OCI-LY7 (cell line): ENCODE measurements around the gene NREP. TPM values are rescaled to one million over a fixed set of nuclear protein-coding genes. Genes with fewer than 3 reads are reported as not detected.
A peak's percentile ranks its signal among the peaks of the same experiment; 100 is the strongest.

Source experiments
- BruUV-seq: library from RNA; stranded (reverse); fragments of 400-500 nt; replicated peaks from 2 replicates; lab custom pipeline; 2021; lab: Mats Ljungman, UMichigan
- CTCF ChIA-PET: fragments of 300-600 bp; sonication (Branson Sonifier 250); formaldehyde crosslinking; loops from one replicate; lab custom pipeline; 2022; ENCODE audit warnings: antibody characterized with exemption; ENCODE audit not compliant: unreplicated experiment; lab: Charles Lee
- POLR2A ChIA-PET: fragments of 300-600 bp; sonication (Branson Sonifier 250); formaldehyde crosslinking; loops from one replicate; lab custom pipeline; 2022; ENCODE audit warnings: antibody characterized with exemption; lab: Charles Lee
- DNase-seq: peaks from one replicate; pipeline ENCODE4 v3.0.0-alpha.2; 2015; ENCODE audit warnings: low spot score
- H2AFZ ChIP-seq: fragments of 200-600 bp; sonication (generic), shearing (Covaris generic); 2 replicates; pipeline ENCODE4 v1.6.1; 2014; ENCODE audit warnings: mild to moderate bottlenecking, antibody characterized with exemption, low read length, moderate library complexity
- H3K27ac ChIP-seq: fragments of 200-600 bp; sonication (generic); 2 replicates; pipeline ENCODE4 v1.5.1; 2014; ENCODE audit warnings: mixed run types, low read depth, mild to moderate bottlenecking, moderate library complexity, low read length, inconsistent platforms; ENCODE audit not compliant: poor library complexity, severe bottlenecking
- H3K36me3 ChIP-seq: fragments of 200-600 bp; sonication (generic); 2 replicates; pipeline ENCODE4 v1.6.1; 2014; ENCODE audit warnings: mild to moderate bottlenecking, antibody characterized with exemption, low read length, moderate library complexity, mixed read lengths; ENCODE audit not compliant: insufficient read depth
- H3K4me1 ChIP-seq: fragments of 200-600 bp; sonication (generic); 2 replicates; pipeline ENCODE4 v1.5.1; 2014; ENCODE audit warnings: mild to moderate bottlenecking, low read length; ENCODE audit not compliant: insufficient read depth, poor library complexity, severe bottlenecking
- H3K4me2 ChIP-seq: fragments of 200-600 bp; sonication (generic); 2 replicates; pipeline ENCODE4 v1.6.1; 2014; ENCODE audit warnings: mild to moderate bottlenecking, low read length
- H3K4me3 ChIP-seq: fragments of 200-600 bp; sonication (generic); 2 replicates; pipeline ENCODE4 v1.5.1; 2014; ENCODE audit warnings: mild to moderate bottlenecking, low read depth, low read length; ENCODE audit not compliant: poor library complexity, severe bottlenecking
- H3K79me2 ChIP-seq: fragments of 200-600 bp; sonication (generic); 2 replicates; pipeline ENCODE4 v1.6.1; 2016; ENCODE audit warnings: low read depth, mild to moderate bottlenecking, low read length, moderate library complexity, mixed read lengths; ENCODE audit not compliant: insufficient read depth
- H3K9me2 ChIP-seq: fragments of 200-600 bp; sonication (generic); 2 replicates; pipeline ENCODE4 v1.6.1; 2016; ENCODE audit warnings: mild to moderate bottlenecking, low read length, mixed read lengths; ENCODE audit not compliant: insufficient read depth
- H3K9me3 ChIP-seq: fragments of 200-600 bp; sonication (generic); 2 replicates; pipeline ENCODE4 v1.6.1; 2014; ENCODE audit warnings: mild to moderate bottlenecking, mixed run types, low read length, mixed read lengths
- H4K20me1 ChIP-seq: fragments of 200-600 bp; sonication (generic); 2 replicates; pipeline ENCODE4 v1.6.1; 2014; ENCODE audit warnings: mild to moderate bottlenecking, antibody characterized with exemption, low read length, moderate library complexity, mixed read lengths; ENCODE audit not compliant: insufficient read depth
- CTCF ChIP-seq: fragments of 200-600 bp; sonication (generic); conservative IDR thresholded peaks from 2 replicates; pipeline ENCODE4 v1.5.1; 2014; ENCODE audit warnings: mild to moderate bottlenecking, antibody characterized with exemption, low read length, moderate library complexity, mixed read lengths
- EZH2phosphoT487 ChIP-seq: fragments of 200-600 bp; sonication (generic); IDR thresholded peaks from 2 replicates; pipeline ENCODE4 v1.6.1; 2018; ENCODE audit warnings: low read depth, borderline replicate concordance, mild to moderate bottlenecking, mixed run types, antibody characterized with exemption, low read length, moderate library complexity, mixed read lengths
- intact Hi-C: fragments of 100-400 bp; cut with micrococcal nuclease; formaldehyde crosslinking; loops from one replicate; pipeline ENCODE4 v1.10.0; 2022; ENCODE audit not compliant: unreplicated experiment
- total RNA-seq, 2 experiments: library from RNA; depleted of rRNA in 1 of 2; stranded (reverse); fragments of >200 nt in 1 of 2; shearing (Covaris generic) in 1 of 2; gene quantifications; 2 replicates each; pipeline ENCODE4 v1.2.3, GENCODE V29; 2014 to 2022

NREP gene
- total RNA-seq, 2 experiments from 2014 or later: 40.0 to 100 TPM

- Histone ChIP-seq H2AFZ (no peak overlapping the region), H4K20me1 (no peaks in the 10 kb centered on the region), H3K9me2 (no peaks in the 10 kb centered on the region), H3K4me1 (peaks cover 10% of the 10 kb centered on the region), H3K79me2 (no peaks in the 10 kb centered on the region), H3K27ac (no peak overlapping the region), H3K4me3 (no peak overlapping the region), H3K9me3 (no peaks in the 10 kb centered on the region; the same call in 1 of the 2 replicates), H3K36me3 (no peaks in the 10 kb centered on the region), H3K4me2 (no peak overlapping the region)
- POLR2A ChIA-PET: interaction anchor here (0.9 to 2.0 kb wide), 3 partner anchors 13 to 680 kb away, joined by 3 to 4 read pairs (median 4); no protein-coding TSS in a partner anchor
- CTCF ChIA-PET: interaction anchor here (1.1 kb wide), 1 partner anchor 460 kb away, joined by 4 read pairs; no protein-coding TSS in a partner anchor
- peak; percentile 65 for DNase-seq
- intact Hi-C loops: loop anchor here (1.0 to 5.0 kb wide), 3 partner anchors 135 to 461 kb away; no protein-coding TSS in a partner anchor
- no TSS peak for BruUV-seq
- TF ChIP-seq CTCF: peak; percentile 73
- no peak for TF ChIP-seq EZH2phosphoT487
Measured at GRCh38 chr5:111685969-111686368, 71.0 kb downstream of the NREP start.

- intact Hi-C loops: no loop called here
- no peak for DNase-seq
- H3K79me2 ChIP-seq: no peaks in the 10 kb centered on the region
- H4K20me1 ChIP-seq: no peaks in the 10 kb centered on the region
- ChIA-PET CTCF (no interaction called here), POLR2A (interaction anchor here (0.6 to 0.9 kb wide), 3 partner anchors 46 to 132 kb away, joined by 3 read pairs; no protein-coding TSS in a partner anchor)
- H3K4me1 ChIP-seq: peaks cover 10% of the 10 kb centered on the region
- H3K4me3 ChIP-seq: no peak overlapping the region
- TF ChIP-seq EZH2phosphoT487: no peak
- no peak for TF ChIP-seq CTCF
- no peaks in the 10 kb centered on the region; the same call in 1 of the 2 replicates for H3K9me3 ChIP-seq
- no peak overlapping the region for H3K27ac ChIP-seq
- H3K4me2 ChIP-seq: no peak overlapping the region
- no TSS peak for BruUV-seq
- no peak overlapping the region for H2AFZ ChIP-seq
- no peaks in the 10 kb centered on the region for H3K9me2 ChIP-seq
- no peaks in the 10 kb centered on the region for H3K36me3 ChIP-seq
Measured at GRCh38 chr5:111682641-111683040, 74.4 kb downstream of the NREP start.

GRCh38 chr5:111682121-111682520 lies 74.9 kb downstream of the NREP start:
- intact Hi-C loops: no loop called here
- POLR2A ChIA-PET: interaction anchor here (0.9 kb wide), 1 partner anchor 61 kb away, joined by 3 read pairs; no protein-coding TSS in a partner anchor

More at GRCh38 chr5:111682121-111682520, 74.9 kb downstream of the NREP start:
- CTCF ChIA-PET: no interaction called here
- Histone ChIP-seq H3K4me3 (no peak overlapping the region), H3K79me2 (no peaks in the 10 kb centered on the region), H4K20me1 (no peaks in the 10 kb centered on the region), H3K4me2 (no peak overlapping the region), H3K9me3 (no peaks in the 10 kb centered on the region; the same call in 1 of the 2 replicates), H3K9me2 (no peaks in the 10 kb centered on the region), H2AFZ (no peak overlapping the region), H3K36me3 (no peaks in the 10 kb centered on the region), H3K4me1 (peaks cover 6% of the 10 kb centered on the region), H3K27ac (no peak overlapping the region)
- BruUV-seq: no TSS peak
- TF ChIP-seq EZH2phosphoT487: no peak
- TF ChIP-seq CTCF: no peak
- DNase-seq: no peak
